HEK293 (cell line): Measurements from ENCODE around the gene PDE4D.

ENCODE experiments used
- CTCF ChIA-PET: fragments of 350-600 bp; formaldehyde crosslinking; extraction: SDS; loops from one replicate; lab custom pipeline; 2021; ENCODE audit warnings: antibody characterized with exemption; lab: Yijun Ruan, JAX
- POLR2A ChIA-PET: fragments of 300-600 bp; formaldehyde crosslinking; extraction: SDS; loops from one replicate; lab custom pipeline; 2020; ENCODE audit warnings: antibody characterized with exemption, inconsistent platforms; lab: Yijun Ruan, JAX
- H3K27ac ChIP-seq: fragments of 200-500 bp; sonication (Bioruptor generic); 2 replicates; pipeline ENCODE4 v1.5.1; 2014; ENCODE audit warnings: low read depth, low read length, control low read depth, inconsistent platforms; ENCODE audit errors: extremely low read depth
- H3K36me3 ChIP-seq, 2 experiments: fragments of 200-500 bp in 1 of 2; sonication (Bioruptor generic) in 1 of 2; 1 replicate in 1 of 2; 2 replicates in 1 of 2; pipeline ENCODE4 v1.5.1; 2014 to 2017; ENCODE audit warnings: inconsistent platforms in 2 of 2, low read length in 2 of 2; ENCODE audit not compliant: control insufficient read depth in 2 of 2, insufficient read depth in 1 of 2
- H3K4me1 ChIP-seq: fragments of 200-500 bp; sonication (Bioruptor generic); 2 replicates; pipeline ENCODE4 v1.5.1; 2014; ENCODE audit warnings: mild to moderate bottlenecking, low read length, inconsistent platforms; ENCODE audit not compliant: control insufficient read depth, insufficient read depth
- H3K4me3 ChIP-seq: 2 replicates; pipeline ENCODE4 v1.5.1; 2011; ENCODE audit warnings: low read depth, mild to moderate bottlenecking, control low read depth, low read length, moderate library complexity
- H3K9me3 ChIP-seq: fragments of 200-500 bp; sonication (Bioruptor generic); 2 replicates; pipeline ENCODE4 v1.5.1; 2014; ENCODE audit warnings: low read depth, low read length, inconsistent platforms; ENCODE audit not compliant: control insufficient read depth, insufficient read depth
- CTCF ChIP-seq: fragments of 450-650 bp; formaldehyde crosslinking; IDR thresholded peaks from 2 replicates; pipeline ENCODE4 v1.5.1; 2016; ENCODE audit warnings: missing biosample characterization, missing genetic modification characterization
- TRIM28 ChIP-seq: IDR thresholded peaks from 2 replicates; pipeline ENCODE4 v1.6.1; 2011; ENCODE audit warnings: low read length, control low read depth, borderline replicate concordance
- ZBTB10 ChIP-seq: fragments of 450-650 bp; formaldehyde crosslinking; IDR thresholded peaks from 2 replicates; pipeline ENCODE4 v1.5.1; 2016; ENCODE audit warnings: missing biosample characterization, missing genetic modification characterization
- ZBTB11 ChIP-seq: fragments of 450-650 bp; formaldehyde crosslinking; conservative IDR thresholded peaks from 2 replicates; pipeline ENCODE4 v1.5.1; 2016; ENCODE audit warnings: low read depth, missing biosample characterization, missing genetic modification characterization
- ZNF146 ChIP-seq: fragments of 450-650 bp; formaldehyde crosslinking; IDR thresholded peaks from 2 replicates; pipeline ENCODE4 v1.5.1; 2016; ENCODE audit warnings: missing biosample characterization, missing genetic modification characterization
- ZNF148 ChIP-seq: fragments of 450-650 bp; formaldehyde crosslinking; IDR thresholded peaks from 2 replicates; pipeline ENCODE4 v1.5.0; 2017; ENCODE audit warnings: missing biosample characterization, missing genetic modification characterization, borderline replicate concordance
- ZNF169 ChIP-seq: fragments of 450-650 bp; formaldehyde crosslinking; IDR thresholded peaks from 2 replicates; pipeline ENCODE4 v1.5.1; 2016; ENCODE audit warnings: missing biosample characterization, missing genetic modification characterization
- ZNF341 ChIP-seq: fragments of 450-650 bp; formaldehyde crosslinking; IDR thresholded peaks from 2 replicates; pipeline ENCODE4; 2016; ENCODE audit warnings: low read depth, missing biosample characterization, missing genetic modification characterization
- ZNF433 ChIP-seq: fragments of 450-650 bp; formaldehyde crosslinking; IDR thresholded peaks from 2 replicates; pipeline ENCODE4 v1.5.1; 2016; ENCODE audit warnings: missing biosample characterization, missing genetic modification characterization, low read depth
- ZNF544 ChIP-seq: fragments of 450-650 bp; formaldehyde crosslinking; IDR thresholded peaks from 2 replicates; pipeline ENCODE4 v1.5.0; 2017; ENCODE audit warnings: missing biosample characterization, missing genetic modification characterization
- ZNF580 ChIP-seq: fragments of 450-650 bp; formaldehyde crosslinking; IDR thresholded peaks from 2 replicates; pipeline ENCODE4 v1.5.1; 2016; ENCODE audit warnings: missing biosample characterization, missing genetic modification characterization
- ZNF664 ChIP-seq: fragments of 450-650 bp; formaldehyde crosslinking; IDR thresholded peaks from 2 replicates; pipeline ENCODE4 v1.5.1; 2016; ENCODE audit warnings: missing biosample characterization, missing genetic modification characterization
- ZNF776 ChIP-seq: fragments of 450-650 bp; formaldehyde crosslinking; IDR thresholded peaks from 2 replicates; pipeline ENCODE4 v1.5.0; 2017; ENCODE audit warnings: missing biosample characterization, missing genetic modification characterization, borderline replicate concordance
- ZNF843 ChIP-seq: fragments of 450-650 bp; formaldehyde crosslinking; IDR thresholded peaks from 2 replicates; pipeline ENCODE4 v1.5.1; 2016; ENCODE audit warnings: missing biosample characterization, missing genetic modification characterization
- ZSCAN16 ChIP-seq: fragments of 450-650 bp; formaldehyde crosslinking; IDR thresholded peaks from 2 replicates; pipeline ENCODE4 v1.5.1; 2016; ENCODE audit warnings: missing biosample characterization, missing genetic modification characterization

The PDE4D gene

GRCh38 chr5:59341155-59341554 is 552.4 kb downstream of the PDE4D start (continued):
- TF ChIP-seq ZNF776, result no peak

GRCh38 chr5:59340637-59341036 is 552.9 kb downstream of the PDE4D start:
- Histone ChIP-seq H3K9me3 (no peaks in the 10 kb centered on the region), H3K4me1 (peaks cover 10% of the 10 kb centered on the region; the same call in 1 of the 2 replicates), H3K36me3 (no peaks in the 10 kb centered on the region), H3K4me3 (no peak overlapping the region)
- CTCF ChIA-PET, result no interaction called here
- POLR2A ChIA-PET, result interaction anchor here (1.1 kb wide), 1 partner anchor 17 kb away, joined by 3 read pairs; no protein-coding TSS in a partner anchor
- peak; percentile 54; the same call in 1 of the 2 replicates for TF ChIP-seq ZNF580 (tag by site-specific recombination)
- TF ChIP-seq ZNF146 (tag by site-specific recombination), result peak; percentile 86
- no peak for TF ChIP-seq ZNF544
- TF ChIP-seq, all 188 proteins: peak for 2
- H3K27ac ChIP-seq, result no peak overlapping the region

GRCh38 chr5:59337240-59337639 is 556.3 kb downstream of the PDE4D start:
- H3K4me3 ChIP-seq, result no peak overlapping the region
- H3K27ac ChIP-seq, result no peak overlapping the region
- ChIA-PET CTCF (interaction anchor here (0.6 to 3.2 kb wide), 8 partner anchors 13 to 336 kb away, joined by 3 to 23 read pairs (median 3); no protein-coding TSS in a partner anchor), POLR2A (interaction anchor here (0.8 kb wide), 1 partner anchor 512 kb away, joined by 4 read pairs; no protein-coding TSS in a partner anchor)
- no peaks in the 10 kb centered on the region for H3K36me3 ChIP-seq
- no peak for TF ChIP-seq ZNF433 (tag by site-specific recombination)
- no peak for TF ChIP-seq ZNF169 (tag by site-specific recombination)
- TF ChIP-seq ZNF843 (tag by site-specific recombination), result no peak
- no peak for TF ChIP-seq ZBTB10 (tag by site-specific recombination)
- H3K4me1 ChIP-seq, result peaks cover 7% of the 10 kb centered on the region; the same call in 1 of the 2 replicates
- no peaks in the 10 kb centered on the region for H3K9me3 ChIP-seq

GRCh38 chr5:59335544-59335943 is 558.0 kb downstream of the PDE4D start:
- no peaks in the 10 kb centered on the region for H3K9me3 ChIP-seq
- H3K4me1 ChIP-seq, result peaks cover 5% of the 10 kb centered on the region; the same call in 1 of the 2 replicates
- CTCF ChIA-PET, result interaction anchor here (0.6 to 3.2 kb wide), 11 partner anchors 15 to 408 kb away, joined by 3 to 23 read pairs (median 4); no protein-coding TSS in a partner anchor
- TF ChIP-seq CTCF (0 out of 2 replicates have a peak, but pooled peaks have one; percentile 26), TRIM28 (no peak), ZNF341 (tag by site-specific recombination) (no peak), ZNF664 (tag by site-specific recombination) (no peak), ZBTB11 (tag by site-specific recombination) (no peak), ZSCAN16 (tag by site-specific recombination) (no peak), ZNF148 (tag by site-specific recombination) (no peak)
- TF ChIP-seq, all 188 proteins: peak for 1
- H3K36me3 ChIP-seq, result no peaks in the 10 kb centered on the region
- no peak overlapping the region for H3K27ac ChIP-seq
- H3K4me3 ChIP-seq, result no peak overlapping the region
- POLR2A ChIA-PET, result no interaction called here
